Esophagus muscularis mucosa (tissue), 4 donors: ENCODE measurements around the gene PIWIL4.

Source experiments
- CTCF ChIP-seq, 3 experiments: fragments of 200-600 bp in 2 of 3; fragments of 450-650 bp in 1 of 3; sonication (generic) in 2 of 3; IDR thresholded peaks; one replicate each; pipeline ENCODE4 v1.5.1; 2017 to 2019; ENCODE audit warnings: antibody characterized with exemption in 3 of 3, mild to moderate bottlenecking in 2 of 3, moderate library complexity in 1 of 3
- EP300 ChIP-seq: sonication (generic); formaldehyde crosslinking; IDR thresholded peaks from one replicate; pipeline ENCODE4 v1.6.1; 2017; ENCODE audit warnings: antibody characterized with exemption
- POLR2A ChIP-seq: fragments of 450-650 bp; IDR thresholded peaks from one replicate; pipeline ENCODE4 v1.6.1; 2017; ENCODE audit warnings: antibody characterized with exemption, moderate library complexity, mild to moderate bottlenecking, low read depth
- POLR2AphosphoS5 ChIP-seq, 2 donors: sonication (generic); formaldehyde crosslinking; IDR thresholded peaks; one replicate each; pipeline ENCODE4 v1.6.1; 2017; ENCODE audit warnings: antibody characterized with exemption in 2 of 2

GRCh38 chr11:94574193-94574961 lies 7.2 kb downstream of the PIWIL4 start:
- no peak for TF ChIP-seq CTCF (IDR thresholded peaks at IDR 0.05)
- TF ChIP-seq POLR2A: no peak
- no peak for TF ChIP-seq POLR2AphosphoS5 (IDR thresholded peaks at IDR 0.05)
- TF ChIP-seq EP300: no peak
